T-helper 1 cell treated with Interleukin-12 subunit alpha and Interleukin-12 subunit beta and Interleukin-4 antibody, amounts not matched to agents 30 ng/mL and 1 ng/mL, for 36 hours (primary cell): ENCODE measurements around the gene EGFL8. TPM values are rescaled to one million over a fixed set of nuclear protein-coding genes. Genes with fewer than 3 reads are reported as not detected.

ENCODE experiments used
- intact Hi-C: fragments of 100-400 bp; cut with micrococcal nuclease; formaldehyde crosslinking; loops from one replicate; pipeline ENCODE4 v1.15.1; 2024
- total RNA-seq: library from RNA; stranded (reverse); gene quantifications from 2 replicates; pipeline ENCODE4 v1.2.3, GENCODE V29; 2022

Gene EGFL8
- 6.5 and 6.8 TPM in 2 replicates for total RNA-seq

- intact Hi-C loops: no loop called here
These were observed at the start of gene EGFL8 for GRCh38 chr6:32164295-32164694. TSS of gene EGFL8 (plus strand) at chr6:32164595. CDS start at chr6:32166166, 1,571 bp downstream.

GRCh38 chr6:32114796-32115195, 49.6 kb upstream of the EGFL8 start:
- intact Hi-C loops: no loop called here

GRCh38 chr6:32115623-32116022, 48.8 kb upstream of the EGFL8 start:
- intact Hi-C loops: no loop called here

- intact Hi-C loops: no loop called here
These were observed 47.7 kb upstream of the EGFL8 start for GRCh38 chr6:32116674-32117073.

- intact Hi-C loops: no loop called here
These were observed 46.9 kb upstream of the EGFL8 start for GRCh38 chr6:32117461-32117860.

- intact Hi-C loops: loop anchor here (1.0 kb wide), 3 partner anchors 35 to 126 kb away; partner anchors contain the start of genes GPSM3 and PPT2
These were observed 45.4 kb upstream of the EGFL8 start for GRCh38 chr6:32118782-32119628.

GRCh38 chr6:32120573-32121059, 43.8 kb upstream of the EGFL8 start:
- intact Hi-C loops: loop anchor here (10.0 kb wide), 1 partner anchor 1154 kb away; the partner anchor contains the start of genes B3GALT4, RPS18 and VPS52

GRCh38 chr6:32123681-32124080, 40.7 kb upstream of the EGFL8 start:
- intact Hi-C loops: loop anchor here (10.0 kb wide), 1 partner anchor 1151 kb away; the partner anchor contains the start of genes B3GALT4, RPS18 and VPS52

- intact Hi-C loops: loop anchor here (5.0 to 10.0 kb wide), 2 partner anchors 845 to 1148 kb away; partner anchors contain the start of genes B3GALT4, RPS18 and VPS52
These were observed 37.5 kb upstream of the EGFL8 start for GRCh38 chr6:32126880-32127279.

- intact Hi-C loops: loop anchor here (5.0 to 10.0 kb wide), 2 partner anchors 845 to 1147 kb away; partner anchors contain the start of genes B3GALT4, RPS18 and VPS52
These were observed 37.0 kb upstream of the EGFL8 start for GRCh38 chr6:32127409-32127716.

GRCh38 chr6:32127717-32128592, 36.4 kb upstream of the EGFL8 start, which contains the start of gene ATF6B:
TSS of gene ATF6B (minus strand) at chr6:32128246. CDS start at chr6:32128207, 39 bp downstream.
- intact Hi-C loops: loop anchor here (1.0 to 10.0 kb wide), 7 partner anchors 20 to 1147 kb away; partner anchors contain the start of genes B3GALT4, DXO, GPANK1 and PRRC2A

- intact Hi-C loops: loop anchor here (1.0 to 10.0 kb wide), 7 partner anchors 19 to 1146 kb away; partner anchors contain the start of genes B3GALT4, DXO, GPANK1 and PRRC2A
These were observed 35.6 kb upstream of the EGFL8 start for GRCh38 chr6:32128751-32129296.

- intact Hi-C loops: loop anchor here (1.0 to 10.0 kb wide), 11 partner anchors 25 to 1285 kb away; partner anchors contain the start of genes B3GALT4, CUTA, GPANK1 and PBX2
These were observed 34.9 kb upstream of the EGFL8 start for GRCh38 chr6:32129297-32130088.

GRCh38 chr6:32131439-32131948, 32.9 kb upstream of the EGFL8 start:
- intact Hi-C loops: loop anchor here (5.0 to 10.0 kb wide), 2 partner anchors 934 to 1283 kb away; partner anchors contain the start of genes CUTA and PHF1

- intact Hi-C loops: loop anchor here (5.0 to 10.0 kb wide), 2 partner anchors 935 to 1283 kb away; partner anchors contain the start of genes CUTA and PHF1
These were observed 32.3 kb upstream of the EGFL8 start for GRCh38 chr6:32132110-32132509.

GRCh38 chr6:32133786-32134185, 30.6 kb upstream of the EGFL8 start:
- intact Hi-C loops: loop anchor here (5.0 to 10.0 kb wide), 2 partner anchors 936 to 1281 kb away; partner anchors contain the start of genes CUTA and PHF1

- intact Hi-C loops: loop anchor here (10.0 kb wide), 1 partner anchor 1277 kb away; the partner anchor contains the start of genes CUTA and PHF1
These were observed 26.9 kb upstream of the EGFL8 start for GRCh38 chr6:32137454-32137853.

- intact Hi-C loops: loop anchor here (10.0 kb wide), 1 partner anchor 1275 kb away; the partner anchor contains the start of genes CUTA and PHF1
These were observed 24.8 kb upstream of the EGFL8 start for GRCh38 chr6:32139590-32139989.

GRCh38 chr6:32140420-32141046, 23.9 kb upstream of the EGFL8 start:
- intact Hi-C loops: no loop called here
